GM19467 (cell line): ENCODE data around the gene IL20.
A peak's percentile ranks its signal among the peaks of the same experiment; 100 is the strongest.

ENCODE experiments used
- ATAC-seq: cut with Tn5 transposase; IDR thresholded peaks from one replicate; pipeline ENCODE4 v1.9.1; 2021; ENCODE audit warnings: mild to moderate bottlenecking, moderate library complexity; ENCODE audit not compliant: unreplicated experiment

The IL20 gene, protein sequence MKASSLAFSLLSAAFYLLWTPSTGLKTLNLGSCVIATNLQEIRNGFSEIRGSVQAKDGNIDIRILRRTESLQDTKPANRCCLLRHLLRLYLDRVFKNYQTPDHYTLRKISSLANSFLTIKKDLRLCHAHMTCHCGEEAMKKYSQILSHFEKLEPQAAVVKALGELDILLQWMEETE

DNA sequence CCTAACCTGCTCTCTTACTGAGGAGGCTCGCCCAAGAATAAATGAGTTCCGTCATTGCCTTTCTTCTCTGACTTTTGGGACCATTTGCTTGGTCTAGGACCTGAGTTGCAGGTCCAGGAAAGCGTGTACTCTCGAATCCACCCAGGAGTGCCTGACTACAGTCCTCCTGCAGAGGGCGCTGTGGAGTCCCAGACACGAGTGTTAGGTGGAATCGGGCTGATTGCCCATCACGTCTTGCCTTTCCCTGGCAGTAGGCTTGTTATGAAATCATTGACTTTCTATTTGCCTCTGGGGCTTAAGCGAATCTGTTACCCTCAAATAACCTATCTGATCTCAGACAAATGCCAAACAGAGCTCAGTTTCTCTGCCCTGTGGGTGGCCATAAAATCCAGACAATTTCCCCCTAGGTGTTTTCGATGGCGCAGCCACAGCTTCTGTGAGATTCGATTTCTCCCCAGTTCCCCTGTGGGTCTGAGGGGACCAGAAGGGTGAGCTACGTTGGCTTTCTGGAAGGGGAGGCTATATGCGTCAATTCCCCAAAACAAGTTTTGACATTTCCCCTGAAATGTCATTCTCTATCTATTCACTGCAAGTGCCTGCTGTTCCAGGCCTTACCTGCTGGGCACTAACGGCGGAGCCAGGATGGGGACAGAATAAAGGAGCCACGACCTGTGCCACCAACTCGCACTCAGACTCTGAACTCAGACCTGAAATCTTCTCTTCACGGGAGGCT lies at the start of gene IL20:
Gene IL20 (plus strand): TSS at position 685 of the 733 bp plus-strand sequence. CDS start 230 bp downstream, outside the sequence.
- ATAC-seq = no peak

- peak; percentile 68 for ATAC-seq
Measured at GRCh38 chr1:206816390-206817287, 48.8 kb upstream of the IL20 start.

- no peak for ATAC-seq
Measured at GRCh38 chr1:206821493-206821892, 43.9 kb upstream of the IL20 start.

DNA sequence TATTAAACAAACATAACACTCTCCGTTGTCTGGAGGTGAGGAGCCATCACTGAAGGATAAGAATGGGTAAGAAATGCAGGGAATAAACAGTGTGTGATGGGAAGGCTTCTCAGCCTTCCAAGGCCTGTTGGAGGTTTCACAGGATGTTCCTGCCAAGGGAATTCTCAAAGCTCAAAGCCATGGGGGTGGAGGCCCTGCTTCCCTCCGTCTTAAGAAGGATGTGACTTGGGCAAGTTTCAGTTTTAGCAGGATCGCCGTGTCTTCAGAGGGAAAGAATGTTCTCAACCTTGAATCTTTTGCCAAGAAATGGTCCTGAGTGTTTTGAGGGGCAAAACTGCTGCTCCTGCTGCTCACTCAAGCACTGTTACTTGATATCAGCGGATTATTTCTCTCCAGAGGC lies 41.7 kb upstream of the IL20 start:
- no peak for ATAC-seq

- ATAC-seq = no peak
Measured at GRCh38 chr1:206824331-206824730, 41.1 kb upstream of the IL20 start.

DNA sequence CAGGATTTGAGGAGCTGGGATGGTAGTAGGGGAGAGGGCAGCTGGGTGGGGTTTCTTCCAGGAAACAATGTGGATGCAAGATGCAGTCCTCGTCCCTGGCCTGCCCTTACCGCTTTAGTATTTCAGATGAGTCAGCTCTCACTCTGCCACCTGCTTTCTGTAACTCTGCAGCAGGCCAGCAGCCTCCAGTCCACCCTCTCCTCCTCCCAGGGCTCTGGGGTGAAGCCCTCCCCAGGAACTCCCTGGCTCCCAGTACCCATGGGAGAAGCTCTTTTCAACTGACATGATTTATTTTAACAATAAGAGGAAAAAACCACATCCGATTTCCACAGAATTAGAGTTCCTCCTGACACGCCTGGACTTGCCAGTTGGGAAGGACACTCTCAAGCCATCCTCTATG lies 39.0 kb upstream of the IL20 start:
- no peak for ATAC-seq

- no peak for ATAC-seq
Measured at GRCh38 chr1:206828061-206828460, 37.4 kb upstream of the IL20 start.

- ATAC-seq = no peak
Measured at GRCh38 chr1:206828765-206829164, 36.7 kb upstream of the IL20 start.

DNA sequence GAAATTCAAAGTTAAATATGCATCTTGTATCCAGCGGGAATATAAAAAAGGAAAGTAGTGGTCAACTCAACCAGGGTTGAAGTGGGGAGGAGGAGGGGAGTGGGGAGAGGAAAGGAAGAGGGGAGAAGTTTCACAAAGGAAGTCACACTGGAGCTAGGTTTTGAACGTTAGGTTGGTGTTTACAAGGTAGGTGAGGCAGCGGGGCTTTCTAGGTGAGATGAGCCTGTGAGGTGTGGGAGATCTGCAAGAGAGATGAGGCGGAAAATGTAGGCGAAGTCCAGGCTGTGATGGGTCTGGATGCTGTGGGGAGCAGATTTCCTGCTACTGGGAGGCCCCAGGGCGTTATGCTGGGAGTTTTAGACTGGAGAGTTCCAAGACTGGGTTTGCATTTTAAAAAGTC lies 36.1 kb upstream of the IL20 start:
- ATAC-seq = no peak

DNA sequence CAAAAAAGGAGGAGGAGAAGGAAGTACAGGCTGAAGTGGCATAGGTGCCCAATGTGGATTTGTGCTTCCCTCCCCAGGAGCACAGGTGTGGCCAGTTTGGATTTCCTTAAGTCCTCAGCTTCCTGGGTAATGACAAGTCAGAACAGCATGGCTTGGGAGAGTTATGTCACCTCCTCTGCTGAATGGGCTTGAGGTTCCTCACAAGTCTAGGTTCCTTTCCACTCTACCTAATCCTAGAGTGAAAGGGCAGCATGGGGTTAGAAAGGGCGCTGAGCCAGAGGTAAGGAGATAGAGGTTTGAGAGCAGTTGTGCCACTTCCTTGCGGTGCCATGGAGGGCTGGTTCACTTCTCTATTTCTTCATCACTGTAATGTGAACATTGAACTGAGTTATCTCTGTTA lies 35.5 kb upstream of the IL20 start:
- ATAC-seq = no peak

GRCh38 chr1:206831650-206832049 lies 33.8 kb upstream of the IL20 start:
- ATAC-seq = no peak

DNA sequence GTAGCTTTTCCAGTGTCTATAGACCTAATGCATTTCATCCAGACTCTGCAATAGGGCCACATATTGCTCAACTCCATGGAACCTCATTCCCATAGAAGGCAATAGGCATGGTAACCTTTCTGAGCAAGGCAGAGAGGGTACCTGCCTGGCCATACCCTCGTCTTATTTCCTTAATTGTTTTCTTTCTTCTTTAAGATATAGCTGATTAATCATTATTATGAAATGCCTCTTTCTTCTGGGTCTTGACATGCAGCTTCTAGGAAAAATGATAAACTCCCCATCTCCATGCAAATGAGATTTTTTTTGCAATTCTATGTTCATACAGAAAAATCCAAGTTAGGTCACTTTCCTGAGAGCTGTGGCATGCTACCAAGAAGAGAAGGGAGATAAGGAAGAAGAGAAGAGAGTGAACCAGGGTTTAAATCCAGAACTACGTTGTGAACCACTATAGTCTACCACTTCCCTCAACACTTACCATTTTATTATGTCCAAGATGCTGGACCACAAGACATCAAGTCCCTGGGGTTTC lies 33.0 kb upstream of the IL20 start:
- ATAC-seq = no peak

DNA sequence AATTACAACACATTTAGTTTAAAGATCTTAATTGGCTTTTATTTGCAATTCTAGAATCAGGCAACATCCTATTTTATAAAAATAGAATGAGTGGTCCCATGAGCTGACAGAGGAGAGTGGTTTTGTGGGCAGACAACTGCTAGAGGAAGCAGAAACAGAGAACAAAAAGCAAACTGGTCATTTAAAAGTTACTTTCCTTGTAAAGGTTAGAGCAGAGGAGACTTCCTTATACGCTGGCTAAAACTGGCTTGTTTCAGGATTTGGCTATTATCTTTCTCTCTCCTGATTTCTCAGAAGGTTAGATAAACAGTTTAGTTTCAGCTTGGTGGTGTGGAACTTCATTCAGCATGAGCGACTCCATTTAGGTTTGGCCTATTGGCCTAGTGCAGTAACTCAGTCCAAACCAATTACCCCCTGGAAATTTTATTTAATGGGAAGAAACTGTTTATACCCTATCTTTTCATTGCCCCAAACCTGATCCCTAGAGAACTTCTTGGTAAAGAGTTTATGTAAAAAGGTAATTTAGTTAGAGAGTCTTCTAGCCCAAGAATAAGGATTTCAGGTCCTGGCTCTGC lies 32.2 kb upstream of the IL20 start:
- ATAC-seq = no peak

GRCh38 chr1:206833801-206834200 lies 31.6 kb upstream of the IL20 start:
- no peak for ATAC-seq

- no peak for ATAC-seq
Measured at GRCh38 chr1:206834217-206834616, 31.2 kb upstream of the IL20 start.

DNA sequence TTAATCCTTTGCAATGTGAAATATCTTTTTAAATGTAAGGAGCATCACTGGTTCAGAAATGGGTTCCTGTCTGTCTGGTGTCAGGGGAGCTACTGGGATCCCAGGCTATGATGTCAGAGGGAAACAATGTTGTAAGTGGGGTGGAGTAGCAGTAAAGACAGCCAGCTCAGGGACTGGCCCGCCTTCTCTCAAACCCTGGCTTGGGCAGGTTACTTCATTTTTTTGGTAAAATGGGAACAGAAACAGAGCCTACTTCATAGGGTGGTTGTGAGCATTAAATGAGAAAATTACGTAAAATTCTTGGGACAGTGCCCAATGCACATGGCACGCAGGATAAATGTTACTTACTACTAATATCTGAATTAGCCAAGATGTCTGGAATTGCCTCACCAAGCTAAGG lies 30.7 kb upstream of the IL20 start:
- no peak for ATAC-seq

DNA sequence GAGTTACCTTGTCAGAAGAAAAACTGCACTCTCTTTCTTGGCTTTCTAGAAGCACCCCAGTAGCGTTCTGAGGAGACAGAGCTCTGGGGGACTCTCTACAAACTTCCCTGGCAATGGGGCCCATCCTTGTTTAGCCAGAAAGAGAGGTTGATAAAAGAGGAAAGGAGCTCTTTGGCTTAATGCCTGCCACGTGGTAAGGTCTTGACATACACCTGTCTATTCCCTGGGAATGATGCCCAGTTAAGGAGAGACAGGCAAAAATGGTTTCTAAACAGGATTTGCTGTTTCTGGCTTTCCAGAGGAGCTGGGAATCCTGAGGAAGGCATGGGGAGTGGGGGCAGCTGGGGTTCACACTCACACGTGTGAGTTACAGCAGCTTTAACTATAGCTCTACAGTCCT lies 30.2 kb upstream of the IL20 start:
- no peak for ATAC-seq

GRCh38 chr1:206836111-206836510 lies 29.3 kb upstream of the IL20 start:
- ATAC-seq = no peak

DNA sequence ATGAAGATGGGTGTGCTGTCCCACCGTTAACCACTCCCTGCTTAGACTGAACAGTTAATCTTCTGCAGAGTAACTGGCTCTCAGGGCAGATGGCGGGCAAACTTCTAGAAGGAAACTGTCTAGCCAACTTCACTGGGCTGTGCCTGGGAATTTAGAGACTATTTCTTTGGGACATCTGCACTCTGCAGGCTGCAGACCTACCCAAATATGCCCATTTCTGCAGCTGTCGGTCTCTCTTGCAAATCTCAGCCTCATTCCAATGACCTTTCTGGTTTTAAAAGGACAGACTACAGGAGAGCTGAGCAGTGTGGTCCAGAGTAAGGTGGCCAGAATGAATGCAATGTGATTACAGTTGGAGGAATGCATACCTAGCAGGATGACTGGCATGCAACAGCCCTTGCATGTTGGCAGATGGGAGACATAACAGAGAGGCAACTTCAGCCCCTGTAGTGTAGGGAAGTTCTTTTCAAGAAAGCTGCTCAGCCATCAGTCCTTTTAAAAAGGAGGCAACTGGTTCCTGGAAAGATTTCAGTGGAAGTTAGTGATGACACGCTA lies 26.3 kb upstream of the IL20 start:
- no peak for ATAC-seq

GRCh38 chr1:206839857-206840256 lies 25.6 kb upstream of the IL20 start:
- no peak for ATAC-seq
